Coronary artery (tissue), 2 donors: ENCODE measurements around the gene SP2.

Source experiments
- DNase-seq: peaks from one replicate; pipeline ENCODE4 v3.0.0-alpha.2; 2017; ENCODE audit warnings: low spot score
- H3K27ac ChIP-seq, 2 donors: fragments of 200-600 bp; sonication (generic); one replicate each; pipeline ENCODE4 v1.5.1; 2016 to 2019
- H3K4me3 ChIP-seq: fragments of 200-600 bp; sonication (generic); 2 replicates; pipeline ENCODE4 v1.5.1; 2016; ENCODE audit warnings: mild to moderate bottlenecking, moderate library complexity
- CTCF ChIP-seq: fragments of 200-600 bp; sonication (generic); IDR thresholded peaks from one replicate; pipeline ENCODE4 v1.5.1; 2019; ENCODE audit warnings: antibody characterized with exemption

The SP2 gene

GRCh38 chr17:47957591-47958490, 61.8 kb downstream of the SP2 start, which contains the start of gene PRR15L:
TSS of gene PRR15L (minus strand) at chr17:47957883. CDS start at chr17:47953234, 4,649 bp downstream.
- Histone ChIP-seq H3K27ac (no peak within 1 kb of the TSS), H3K4me3 (no peak within 1 kb of the TSS)
- no peak for DNase-seq
- TF ChIP-seq CTCF = no peak

GRCh38 chr17:47959825-47960655, 64.0 kb downstream of the SP2 start:
- no peak overlapping the region for H3K27ac ChIP-seq
- no peak overlapping the region for H3K4me3 ChIP-seq
- TF ChIP-seq CTCF = no peak
- DNase-seq = no peak

GRCh38 chr17:47961406-47961805, 65.4 kb downstream of the SP2 start:
- H3K4me3 ChIP-seq = no peak overlapping the region
- H3K27ac ChIP-seq = no peak overlapping the region
- no peak for DNase-seq
- TF ChIP-seq CTCF = no peak

- no peak overlapping the region for H3K4me3 ChIP-seq
- TF ChIP-seq CTCF = no peak
- no peak for DNase-seq
- H3K27ac ChIP-seq = no peak overlapping the region
Observed at GRCh38 chr17:47962901-47963300, 66.9 kb downstream of the SP2 start.

- no peak for DNase-seq
- H3K4me3 ChIP-seq = no peak overlapping the region
- TF ChIP-seq CTCF = no peak
- H3K27ac ChIP-seq = no peak overlapping the region
Observed at GRCh38 chr17:47964856-47965255, 68.8 kb downstream of the SP2 start.

GRCh38 chr17:47966079-47966519, 70.1 kb downstream of the SP2 start:
- no peak for TF ChIP-seq CTCF
- H3K27ac ChIP-seq = no peak overlapping the region
- no peak overlapping the region for H3K4me3 ChIP-seq
- no peak for DNase-seq
